Measurements from ENCODE around the gene ANGPTL4.
"Not testable (repeated sequence)": the region's sequence is repeated elsewhere in the genome, so short reads cannot be mapped to it uniquely, and the experiment has no call there.

ANGPTL4 gene, protein sequence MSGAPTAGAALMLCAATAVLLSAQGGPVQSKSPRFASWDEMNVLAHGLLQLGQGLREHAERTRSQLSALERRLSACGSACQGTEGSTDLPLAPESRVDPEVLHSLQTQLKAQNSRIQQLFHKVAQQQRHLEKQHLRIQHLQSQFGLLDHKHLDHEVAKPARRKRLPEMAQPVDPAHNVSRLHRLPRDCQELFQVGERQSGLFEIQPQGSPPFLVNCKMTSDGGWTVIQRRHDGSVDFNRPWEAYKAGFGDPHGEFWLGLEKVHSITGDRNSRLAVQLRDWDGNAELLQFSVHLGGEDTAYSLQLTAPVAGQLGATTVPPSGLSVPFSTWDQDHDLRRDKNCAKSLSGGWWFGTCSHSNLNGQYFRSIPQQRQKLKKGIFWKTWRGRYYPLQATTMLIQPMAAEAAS

DNA sequence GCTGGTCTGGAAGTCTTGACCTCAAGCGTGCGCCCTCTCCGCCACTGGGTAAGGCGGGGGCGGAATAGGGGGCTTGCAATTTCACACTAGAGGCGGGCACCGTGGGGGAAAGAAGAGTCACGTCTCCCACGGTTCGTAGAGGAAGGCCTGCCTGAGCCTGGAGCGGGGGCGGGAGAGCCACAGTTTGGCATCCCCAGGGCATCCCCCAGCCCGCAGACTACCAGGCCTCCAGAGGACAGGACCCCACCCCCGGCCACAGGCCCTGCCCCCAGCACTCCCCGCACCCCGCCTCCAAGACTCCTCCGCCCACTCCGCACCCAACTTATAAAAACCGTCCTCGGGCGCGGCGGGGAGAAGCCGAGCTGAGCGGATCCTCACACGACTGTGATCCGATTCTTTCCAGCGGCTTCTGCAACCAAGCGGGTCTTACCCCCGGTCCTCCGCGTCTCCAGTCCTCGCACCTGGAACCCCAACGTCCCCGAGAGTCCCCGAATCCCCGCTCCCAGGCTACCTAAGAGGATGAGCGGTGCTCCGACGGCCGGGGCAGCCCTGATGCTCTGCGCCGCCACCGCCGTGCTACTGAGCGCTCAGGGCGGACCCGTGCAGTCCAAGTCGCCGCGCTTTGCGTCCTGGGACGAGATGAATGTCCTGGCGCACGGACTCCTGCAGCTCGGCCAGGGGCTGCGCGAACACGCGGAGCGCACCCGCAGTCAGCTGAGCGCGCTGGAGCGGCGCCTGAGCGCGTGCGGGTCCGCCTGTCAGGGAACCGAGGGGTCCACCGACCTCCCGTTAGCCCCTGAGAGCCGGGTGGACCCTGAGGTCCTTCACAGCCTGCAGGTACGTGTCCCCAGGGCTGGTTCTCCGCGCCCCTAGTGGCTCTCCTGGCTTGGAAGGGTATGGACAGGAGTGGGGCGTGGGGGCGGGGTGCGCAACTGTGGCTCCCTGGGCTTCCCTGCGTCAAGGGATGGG is at the start of gene ANGPTL4:
Gene ANGPTL4, plus strand, starts transcription at position 353 of the 969 bp plus-strand sequence. Its CDS starts 167 bp downstream, at position 520.
- DNase-seq (ENCODE audit: low read depth in 2 of 2), result peak in 1 of 2 experiments; percentile 62

DNA sequence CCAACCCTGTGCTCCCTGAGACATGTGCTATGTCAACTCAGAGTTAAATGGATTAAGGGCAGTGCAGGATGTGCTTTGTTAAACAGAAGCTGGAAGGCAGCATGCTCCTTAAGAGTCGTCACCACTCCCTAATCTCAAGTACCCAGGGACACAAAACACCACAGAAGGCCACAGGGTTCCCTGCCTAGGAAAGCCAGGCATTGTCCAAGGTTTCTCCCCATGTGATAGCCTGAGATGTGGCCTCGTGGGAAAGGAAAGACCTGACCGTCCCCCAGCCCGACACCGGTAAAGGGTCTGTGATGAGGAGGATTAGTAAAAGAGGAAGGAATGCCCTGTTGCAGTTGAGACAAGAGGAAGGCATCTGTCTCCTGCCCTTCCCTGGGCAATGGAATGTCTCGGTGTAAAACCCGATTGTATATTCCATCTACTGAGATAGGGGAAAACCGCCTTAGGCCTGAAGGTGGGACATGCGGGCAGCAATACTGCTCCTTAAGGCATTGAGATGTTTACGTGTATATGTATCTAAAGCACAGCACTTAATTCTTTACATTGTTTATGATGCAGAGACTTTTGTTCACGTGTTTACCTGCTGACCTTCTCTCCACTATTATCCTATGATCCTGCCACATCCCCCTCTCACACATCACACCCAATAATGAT is 48.8 kb upstream of the ANGPTL4 start:
- DNase-seq (ENCODE audit: low read depth in 2 of 2), result not testable (repeated sequence)

DNA sequence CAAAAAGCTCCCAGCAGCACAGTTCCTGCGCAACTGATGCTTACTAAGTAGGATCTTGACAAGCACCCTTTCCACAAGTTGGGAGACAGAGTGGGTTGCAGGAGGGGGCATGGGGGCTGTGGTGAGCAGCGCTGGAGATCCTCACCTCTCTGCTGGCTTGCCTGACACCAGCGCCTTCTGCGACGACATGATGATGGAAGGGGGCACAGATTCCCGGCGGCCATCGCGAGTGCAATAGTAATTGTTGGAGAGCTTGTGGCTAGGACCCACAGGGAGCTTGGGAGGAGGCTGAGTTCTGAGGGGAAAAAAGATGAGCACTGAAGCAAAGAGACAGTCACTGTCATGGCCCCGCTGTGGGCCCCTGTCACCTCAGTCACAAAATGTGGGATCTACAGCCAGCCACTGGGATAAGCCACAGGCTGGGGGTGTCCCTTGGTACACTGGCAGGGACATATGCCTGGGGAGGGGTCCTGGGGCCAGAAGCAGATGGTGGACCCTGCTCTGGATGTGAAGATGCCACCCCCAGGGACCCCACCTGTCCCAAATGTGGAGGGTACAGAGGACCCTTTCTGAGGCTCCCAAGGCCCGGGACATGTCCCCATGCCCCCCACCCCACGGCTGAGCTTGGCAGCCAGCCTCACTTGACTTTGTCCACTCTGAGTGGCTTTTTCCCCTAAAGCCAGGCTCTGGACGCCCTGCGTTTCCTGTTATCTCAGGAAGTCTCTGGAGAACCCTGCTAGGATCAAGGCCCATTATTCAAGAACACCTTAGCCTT is 47.4 kb upstream of the ANGPTL4 start:
- no peak for DNase-seq (ENCODE audit: low read depth in 2 of 2)

DNA sequence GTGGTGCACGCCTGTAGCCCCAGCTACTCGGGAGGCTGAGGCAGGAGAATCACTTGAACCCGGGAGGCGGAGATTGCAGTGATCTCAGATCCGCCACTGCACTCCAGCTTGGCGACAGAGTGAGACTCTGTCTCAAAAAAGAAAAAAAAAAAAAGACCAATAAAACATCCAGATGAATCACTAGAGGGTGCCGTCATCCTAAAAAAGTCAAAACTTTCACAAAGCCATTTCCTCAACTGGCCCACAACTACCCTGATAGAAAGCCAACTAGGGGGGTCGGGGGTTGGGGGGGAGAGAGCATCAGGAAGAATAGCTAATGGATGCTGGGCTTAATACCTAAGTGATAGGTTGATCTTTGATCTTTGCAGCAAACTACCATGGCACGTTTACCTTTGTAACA is 45.1 kb upstream of the ANGPTL4 start:
- DNase-seq (ENCODE audit: low read depth in 2 of 2), result not testable (repeated sequence)

DNA sequence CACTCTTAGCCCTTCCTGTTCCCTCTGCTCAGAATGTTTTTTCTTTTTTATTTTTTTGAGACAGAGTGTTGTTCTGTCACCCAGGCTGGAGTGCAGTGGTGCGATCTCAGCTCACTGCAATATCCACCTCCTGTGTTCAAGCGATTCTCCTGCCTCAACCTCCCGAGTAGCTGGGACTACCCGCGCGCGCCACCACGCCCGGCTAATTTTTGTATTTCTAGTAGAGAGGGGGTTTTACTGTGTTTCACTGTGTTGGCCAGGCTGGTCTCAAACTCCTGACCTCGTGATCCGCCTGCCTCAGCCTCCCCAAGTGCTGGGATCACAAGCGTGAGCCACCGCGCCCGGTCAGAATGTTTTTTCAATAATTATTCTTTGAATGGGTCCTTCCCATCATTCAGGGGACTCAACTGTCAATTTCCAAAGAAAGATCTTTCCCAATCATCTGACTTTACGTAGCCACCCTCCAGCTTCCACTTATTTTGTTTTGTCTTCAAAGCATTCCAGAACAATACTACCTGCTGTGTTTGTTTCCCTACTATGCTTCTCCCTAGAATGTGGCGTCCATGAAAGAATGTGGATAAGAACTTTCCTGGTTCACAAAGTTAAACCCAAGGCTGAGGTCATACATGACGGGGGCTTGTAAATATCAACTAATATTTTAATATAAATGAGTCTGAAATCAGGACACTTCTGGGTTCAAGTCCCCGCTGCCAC is 44.0 kb upstream of the ANGPTL4 start:
- DNase-seq (ENCODE audit: low read depth in 2 of 2), result no peak

DNA sequence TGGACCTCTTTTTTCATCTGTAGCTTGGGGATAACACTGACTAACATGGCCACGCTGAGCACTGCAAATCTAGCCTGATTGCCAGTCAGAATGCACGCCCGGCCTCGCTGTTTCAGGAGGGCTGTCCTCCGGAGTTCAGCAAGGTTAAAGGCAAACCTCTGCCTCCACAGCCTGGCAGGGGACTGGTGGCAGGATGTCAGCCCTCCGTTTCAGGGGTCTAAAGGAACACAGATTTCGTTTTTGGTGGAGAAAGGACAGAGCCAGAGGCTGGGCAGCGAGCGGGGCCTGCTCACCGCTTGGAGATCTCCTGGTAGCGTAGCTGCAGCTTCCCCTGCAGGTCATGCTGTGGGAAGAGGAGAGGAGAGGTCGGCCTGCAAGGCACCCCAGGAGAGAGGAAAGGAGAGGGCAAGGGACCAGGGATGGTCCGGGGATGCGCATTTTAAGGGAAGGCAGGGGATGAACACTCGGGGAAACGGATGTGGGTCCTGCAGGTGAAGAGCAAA is 43.3 kb upstream of the ANGPTL4 start:
- DNase-seq (ENCODE audit: low read depth in 2 of 2), result no peak

DNA sequence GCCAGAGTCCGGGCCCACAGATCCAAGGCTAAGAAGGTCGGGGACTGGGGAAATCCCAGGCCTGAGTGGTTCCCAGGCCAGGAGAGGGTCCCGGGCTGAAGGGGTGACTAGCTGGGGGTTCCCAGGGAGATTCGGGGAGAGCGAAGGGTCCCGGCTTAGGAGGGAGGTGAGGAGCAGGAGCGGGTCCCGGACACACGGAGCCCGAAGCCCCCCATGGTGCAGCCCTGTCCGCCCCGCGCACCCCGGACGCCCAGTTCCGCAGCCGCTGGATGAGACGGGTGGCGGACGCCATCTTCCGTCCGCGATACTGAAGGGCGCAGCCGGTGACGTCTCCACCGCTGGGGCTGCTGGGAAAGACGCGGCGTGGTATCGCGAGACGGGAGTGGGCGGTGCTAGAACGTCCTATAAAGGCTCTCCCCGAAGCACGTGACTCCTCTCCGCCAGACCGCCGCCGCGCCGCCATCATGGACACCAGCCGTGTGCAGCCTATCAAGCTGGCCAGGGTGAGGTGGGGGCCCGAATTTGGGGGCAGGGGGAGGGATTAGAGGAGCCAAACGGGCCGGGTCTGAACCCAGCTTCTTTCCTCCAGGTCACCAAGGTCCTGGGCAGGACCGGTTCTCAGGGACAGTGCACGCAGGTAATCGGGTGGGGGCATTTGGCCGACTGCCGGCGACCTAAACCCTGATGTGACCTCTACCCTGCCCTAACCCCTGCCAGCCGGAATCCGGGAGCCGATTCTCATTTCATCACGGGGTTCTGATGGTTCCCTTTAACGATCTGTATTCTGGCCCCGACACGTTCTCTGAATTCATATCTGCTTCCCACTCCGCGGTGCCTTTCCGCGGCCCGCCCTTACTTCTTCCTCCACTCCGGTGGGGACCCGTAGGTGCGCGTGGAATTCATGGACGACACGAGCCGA is 42.6 kb upstream of the ANGPTL4 start, which contains the start of the genes NDUFA7 and RPS28:
Gene NDUFA7, minus strand, starts transcription at position 309 of the 919 bp plus-strand sequence. Its CDS starts 17 bp downstream, at position 292.
Gene RPS28, plus strand, starts transcription at position 430 of the 919 bp plus-strand sequence. Its CDS starts 35 bp downstream, at position 465.
- peak; percentile 95 to 97 for DNase-seq (ENCODE audit: low read depth in 2 of 2)

DNA sequence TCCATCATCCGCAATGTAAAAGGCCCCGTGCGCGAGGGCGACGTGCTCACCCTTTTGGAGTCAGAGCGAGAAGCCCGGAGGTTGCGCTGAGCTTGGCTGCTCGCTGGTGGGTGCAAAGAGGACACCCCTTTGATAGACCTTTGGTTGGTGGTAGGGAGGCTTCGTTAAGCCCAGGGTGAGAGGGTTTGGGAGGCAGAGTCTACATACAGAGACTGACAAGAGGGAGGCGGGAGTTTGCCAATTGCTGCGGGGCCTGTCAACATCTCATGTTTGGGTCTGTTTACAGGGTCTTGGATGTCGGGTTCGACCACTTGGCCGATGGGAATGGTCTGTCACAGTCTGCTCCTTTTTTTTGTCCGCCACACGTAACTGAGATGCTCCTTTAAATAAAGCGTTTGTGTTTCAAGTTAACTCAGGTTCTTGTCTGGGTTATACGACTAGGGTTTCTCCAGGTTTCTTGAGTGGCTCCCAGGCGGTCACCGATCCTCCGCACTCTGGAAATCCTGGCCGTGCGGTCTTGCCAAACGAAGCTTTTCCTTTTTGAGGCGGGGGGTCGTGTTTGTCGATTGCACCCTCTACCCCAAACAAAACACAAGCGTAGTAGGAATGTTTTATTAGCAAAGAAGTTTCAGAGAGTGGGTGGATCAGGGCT is 41.8 kb upstream of the ANGPTL4 start:
- no peak for DNase-seq (ENCODE audit: low read depth in 2 of 2)

DNA sequence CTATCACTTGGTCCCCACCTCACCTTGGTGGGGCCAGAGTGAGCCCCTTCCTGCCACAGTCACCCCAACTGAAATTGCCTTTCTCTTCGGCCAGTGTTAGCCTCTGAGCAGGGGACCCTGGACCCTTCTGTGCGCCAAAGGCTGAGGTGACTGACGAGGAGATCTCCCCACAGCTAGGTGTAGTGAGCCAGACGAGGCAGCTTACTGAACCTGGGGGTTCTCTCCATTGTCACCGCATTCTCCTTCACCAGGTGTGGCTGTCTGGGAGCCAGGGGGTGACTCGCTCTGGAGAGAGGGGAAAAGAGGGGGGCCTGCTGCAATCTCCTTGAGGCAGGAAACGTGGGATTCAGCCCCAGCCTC is 41.3 kb upstream of the ANGPTL4 start:
- DNase-seq (ENCODE audit: low read depth in 2 of 2), result no peak

DNA sequence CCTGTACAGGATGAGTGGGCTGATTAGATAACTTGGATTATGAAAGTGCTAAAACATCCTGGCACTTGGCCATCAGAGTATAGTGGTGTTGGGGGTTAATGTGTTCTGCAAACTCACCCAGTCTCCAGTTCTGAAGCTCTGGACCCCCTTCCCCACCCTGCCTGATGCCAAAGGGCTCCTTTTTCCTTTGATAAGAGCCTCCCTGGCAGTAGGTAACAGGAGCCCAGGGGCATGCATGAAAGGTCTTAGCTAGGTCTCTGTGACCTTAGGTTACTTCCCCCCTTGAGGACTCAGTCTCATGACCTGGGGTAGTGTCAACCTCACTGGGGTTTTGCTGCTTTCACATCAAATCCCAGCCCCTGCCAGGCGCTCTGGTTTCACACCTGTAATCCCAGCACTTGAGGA is 40.2 kb upstream of the ANGPTL4 start:
- no peak for DNase-seq (ENCODE audit: low read depth in 2 of 2)

DNA sequence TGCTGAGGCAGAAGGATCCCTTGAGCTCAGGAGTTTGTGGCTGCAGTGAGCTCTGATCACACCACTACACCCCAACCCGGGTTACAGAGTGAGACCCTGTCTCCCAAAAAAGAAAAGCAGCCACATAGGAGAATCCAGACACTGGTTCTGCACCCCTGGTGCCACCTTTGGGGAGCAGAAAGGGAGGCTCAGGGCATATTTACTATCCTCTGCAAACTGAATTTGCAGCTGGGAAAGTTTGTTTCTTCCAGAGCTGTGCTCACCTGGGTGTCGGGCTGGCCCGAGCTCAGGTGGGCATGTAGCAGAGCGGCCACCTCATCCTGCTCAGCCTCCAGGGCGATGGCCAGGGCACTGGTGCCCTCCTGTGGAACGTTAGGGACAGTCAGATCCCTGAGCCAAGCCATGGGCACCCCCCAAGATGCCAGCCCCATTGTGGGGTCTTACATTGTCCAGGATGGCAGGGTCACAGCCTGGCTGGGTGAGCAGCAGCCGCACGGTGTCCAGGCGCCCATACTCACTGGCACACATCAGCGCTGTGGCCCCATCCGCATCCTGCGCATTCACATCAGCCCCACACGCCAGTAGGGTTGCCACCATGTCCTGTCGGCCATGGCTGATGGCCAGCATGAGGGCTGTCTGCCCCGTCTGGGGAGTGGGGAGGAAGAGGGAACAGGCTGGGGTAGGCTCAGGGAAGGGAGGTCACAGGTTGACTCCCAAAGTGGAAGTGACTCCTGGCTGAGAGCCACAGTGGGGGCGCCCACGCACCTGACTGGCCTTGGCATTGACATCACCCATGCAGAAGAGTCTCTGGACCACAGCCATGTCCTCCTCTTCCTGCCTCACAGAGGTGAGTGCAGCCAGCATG is 39.5 kb upstream of the ANGPTL4 start:
- no peak for DNase-seq (ENCODE audit: low read depth in 2 of 2)

DNA sequence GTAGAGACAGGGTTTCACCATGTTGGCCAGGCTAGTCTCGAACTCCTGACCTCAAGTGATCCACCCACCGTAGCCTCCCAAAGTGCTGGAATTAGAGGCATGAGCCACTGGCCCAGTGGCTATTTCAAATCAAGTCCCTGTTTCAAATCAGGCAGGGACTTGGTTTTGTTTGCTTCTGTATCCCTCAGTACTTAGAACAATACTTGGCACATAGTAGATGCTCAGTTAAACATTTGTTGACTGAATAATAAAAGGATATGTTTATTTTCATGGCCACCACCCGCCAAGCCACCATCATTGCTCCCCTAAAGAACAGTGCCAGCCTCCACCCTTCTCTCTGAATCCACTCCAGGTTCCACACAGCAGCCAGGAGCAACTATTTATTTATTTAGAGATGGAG is 38.5 kb upstream of the ANGPTL4 start:
- DNase-seq (ENCODE audit: low read depth in 2 of 2), result no peak

DNA sequence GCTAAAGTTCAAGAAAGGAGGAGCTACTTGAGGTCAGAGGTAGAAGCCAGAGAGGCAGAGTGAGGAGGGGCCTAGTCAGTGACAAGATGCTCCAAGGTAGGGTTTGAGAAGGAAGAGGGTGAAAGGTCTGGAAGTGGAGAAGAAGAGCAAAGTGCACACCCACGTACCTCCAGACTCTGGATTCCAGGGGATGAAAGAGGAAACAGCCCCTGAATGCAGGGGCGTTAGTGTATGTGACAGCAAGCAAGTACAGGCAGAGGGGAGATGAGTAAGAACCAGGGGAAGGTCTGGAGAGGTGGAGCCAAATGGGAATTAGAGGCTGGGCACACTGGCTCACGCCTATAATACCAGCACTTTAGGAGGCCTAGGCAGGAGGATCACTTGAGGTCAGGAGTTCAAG is 34.0 kb upstream of the ANGPTL4 start:
- DNase-seq (ENCODE audit: low read depth in 2 of 2), result no peak

DNA sequence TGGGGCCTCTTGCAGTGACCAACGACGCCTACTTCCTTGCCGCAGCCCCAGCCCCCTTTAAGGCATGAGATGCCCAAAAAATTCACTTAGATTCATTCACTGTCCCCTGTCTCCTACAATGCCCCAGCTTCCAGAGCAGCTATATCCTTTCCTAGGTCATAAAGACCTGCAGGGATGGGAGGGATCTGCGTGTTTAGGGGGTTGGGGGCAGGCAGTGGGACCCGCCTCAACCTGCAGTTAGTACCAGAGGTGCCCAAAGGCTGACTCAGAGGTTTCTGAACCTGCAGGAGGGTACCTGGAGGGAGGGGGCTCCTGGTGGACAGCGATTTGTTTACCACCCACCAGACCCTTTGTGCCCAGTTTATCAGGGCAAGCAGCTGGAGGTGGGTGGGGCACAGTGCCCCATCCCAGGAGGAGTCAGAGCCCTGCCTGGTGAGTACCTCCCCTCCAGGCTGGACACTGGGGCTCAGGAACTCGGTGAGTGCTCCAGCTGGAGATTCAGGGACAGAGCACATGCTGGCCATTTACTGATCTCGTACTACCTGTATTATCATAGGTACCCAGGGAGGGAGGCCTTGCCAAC is 32.6 kb upstream of the ANGPTL4 start:
- no peak for DNase-seq (ENCODE audit: low read depth in 2 of 2)

DNA sequence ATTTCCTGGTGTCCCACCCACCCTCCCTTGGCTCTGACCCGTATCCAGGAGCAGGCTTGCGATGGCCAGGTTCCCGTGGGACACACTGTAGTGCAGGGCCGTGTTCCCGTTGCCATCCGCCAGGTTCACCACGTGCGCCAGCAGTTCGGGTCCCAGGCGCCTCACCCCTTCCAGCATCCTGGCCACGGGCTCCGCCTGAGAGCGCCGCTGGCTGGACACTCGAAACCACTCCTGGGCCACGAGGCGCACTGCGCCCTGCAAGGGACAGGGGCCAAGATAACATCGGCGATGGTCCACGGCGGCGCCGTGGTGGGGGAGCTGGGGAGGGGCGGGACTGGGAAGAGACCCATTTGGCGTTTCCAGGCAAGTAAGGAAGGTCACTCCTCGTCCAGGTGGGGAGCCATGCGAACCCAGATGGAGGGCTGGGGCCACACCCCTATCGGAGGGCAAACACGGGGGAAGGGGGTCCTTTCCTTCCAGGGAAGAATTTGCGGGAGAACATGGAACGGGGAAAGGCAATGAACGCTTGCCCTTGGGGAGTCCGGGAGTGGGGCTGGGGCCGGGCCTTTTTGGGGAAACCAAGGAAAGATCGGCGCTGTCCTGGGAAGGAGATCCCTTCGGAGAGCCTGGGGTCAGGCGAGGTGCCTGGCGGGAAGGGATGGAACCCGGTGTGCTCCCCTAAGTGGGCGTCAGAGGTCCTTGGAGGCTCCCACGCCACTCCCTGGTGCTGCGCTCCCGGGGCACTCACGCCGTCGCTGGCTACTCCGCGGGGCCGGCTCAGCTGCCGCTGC is 30.8 kb upstream of the ANGPTL4 start:
- DNase-seq (ENCODE audit: low read depth in 2 of 2), result no peak

DNA sequence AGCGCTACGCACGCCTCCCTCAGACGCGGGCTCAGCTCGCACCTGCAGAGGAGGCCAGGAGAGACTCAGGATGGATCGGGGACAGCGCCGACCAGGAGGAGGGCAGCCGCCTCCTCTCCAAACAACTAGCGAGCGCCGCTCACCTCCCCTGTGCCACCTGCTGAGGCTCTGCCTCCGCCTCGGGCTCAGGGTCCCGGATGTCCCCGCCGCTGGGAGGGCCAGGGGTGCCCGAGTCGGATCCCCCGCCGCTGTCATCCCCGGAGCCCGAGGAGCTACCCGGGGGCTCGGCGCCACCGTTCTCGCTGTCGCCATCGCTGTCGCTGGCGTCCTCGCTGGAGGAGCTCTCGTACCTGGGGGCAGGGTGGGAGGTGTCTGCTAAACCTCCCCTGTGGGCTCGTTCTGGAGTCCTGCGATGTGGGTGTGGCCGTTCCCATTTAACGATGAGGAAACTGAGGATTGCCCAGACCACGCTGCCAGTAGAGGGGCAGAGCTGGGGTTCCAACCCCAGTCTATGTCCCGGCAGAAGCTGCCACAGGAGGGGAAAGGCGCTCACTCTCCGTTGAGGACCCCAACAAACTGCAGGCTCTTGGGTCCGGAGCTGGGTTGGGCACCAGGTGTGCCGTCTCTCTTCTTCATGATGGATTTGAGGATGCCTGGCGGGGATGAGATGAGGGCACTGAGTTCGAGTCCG is 30.0 kb upstream of the ANGPTL4 start:
- no peak for DNase-seq (ENCODE audit: low read depth in 2 of 2)
